Activated CD4-positive, CD25-positive, alpha-beta regulatory T cell treated with anti-CD3 and anti-CD28 coated beads, Interleukin-2, amount 50 U/mL, for 72 hours (primary cell): Measurements from ENCODE around the gene MFRP.

Experiments used
- DNase-seq: peaks from one replicate; pipeline ENCODE4 v3.0.0; 2021

MFRP gene

GRCh38 chr11:119372260-119373058, 26.0 kb upstream of the MFRP start:
- no peak for DNase-seq

GRCh38 chr11:119371778-119372182, 25.3 kb upstream of the MFRP start:
- DNase-seq: no peak

GRCh38 chr11:119371067-119371601, 24.6 kb upstream of the MFRP start:
- no peak for DNase-seq

- DNase-seq: no peak
These were observed 24.1 kb upstream of the MFRP start for GRCh38 chr11:119370486-119371046.

- no peak for DNase-seq
These were observed 22.8 kb upstream of the MFRP start for GRCh38 chr11:119369132-119369925.

GRCh38 chr11:119368121-119369034, 21.9 kb upstream of the MFRP start:
- no peak for DNase-seq

GRCh38 chr11:119367661-119368120, 21.2 kb upstream of the MFRP start:
- DNase-seq: no peak

GRCh38 chr11:119366690-119367620, 20.4 kb upstream of the MFRP start:
- no peak for DNase-seq

- DNase-seq: no peak
These were observed 18.6 kb upstream of the MFRP start for GRCh38 chr11:119365071-119365591.

GRCh38 chr11:119363851-119364590, 17.5 kb upstream of the MFRP start:
- peak; percentile 60 for DNase-seq

- no peak for DNase-seq
These were observed 16.8 kb upstream of the MFRP start for GRCh38 chr11:119363081-119363850.

- no peak for DNase-seq
These were observed 16.2 kb upstream of the MFRP start for GRCh38 chr11:119362741-119363080.

- DNase-seq: no peak
These were observed 15.6 kb upstream of the MFRP start for GRCh38 chr11:119361941-119362725.

- no peak for DNase-seq
These were observed 14.7 kb upstream of the MFRP start for GRCh38 chr11:119361056-119361787.

GRCh38 chr11:119359365-119360214, 13.1 kb upstream of the MFRP start:
- no peak for DNase-seq

GRCh38 chr11:119357074-119357473, 10.6 kb upstream of the MFRP start:
- DNase-seq: no peak
